SH-SY5Y (cell line): ENCODE data around the gene MOB2.

Source experiments
- GATA2 ChIP-seq: IDR thresholded peaks from 2 replicates; pipeline ENCODE4 v1.6.1; 2011; ENCODE audit warnings: mild to moderate bottlenecking, low read depth, low read length
- GATA3 ChIP-seq: IDR thresholded peaks from 2 replicates; pipeline ENCODE4 v1.6.1; 2011; ENCODE audit warnings: low read depth, mild to moderate bottlenecking, low read length, moderate library complexity

The MOB2 gene

GRCh38 chr11:1479006-1479677, 7.4 kb downstream of the MOB2 start:
- TF ChIP-seq GATA2 (no peak), GATA3 (no peak)

- no peak for TF ChIP-seq GATA3
- no peak for TF ChIP-seq GATA2
Measured at GRCh38 chr11:1478544-1478943, 8.0 kb downstream of the MOB2 start.

GRCh38 chr11:1478011-1478410, 8.6 kb downstream of the MOB2 start:
- TF ChIP-seq GATA3 (no peak), GATA2 (no peak)

- no peak for TF ChIP-seq GATA2
- no peak for TF ChIP-seq GATA3
Measured at GRCh38 chr11:1476940-1477736, 9.4 kb downstream of the MOB2 start.

DNA sequence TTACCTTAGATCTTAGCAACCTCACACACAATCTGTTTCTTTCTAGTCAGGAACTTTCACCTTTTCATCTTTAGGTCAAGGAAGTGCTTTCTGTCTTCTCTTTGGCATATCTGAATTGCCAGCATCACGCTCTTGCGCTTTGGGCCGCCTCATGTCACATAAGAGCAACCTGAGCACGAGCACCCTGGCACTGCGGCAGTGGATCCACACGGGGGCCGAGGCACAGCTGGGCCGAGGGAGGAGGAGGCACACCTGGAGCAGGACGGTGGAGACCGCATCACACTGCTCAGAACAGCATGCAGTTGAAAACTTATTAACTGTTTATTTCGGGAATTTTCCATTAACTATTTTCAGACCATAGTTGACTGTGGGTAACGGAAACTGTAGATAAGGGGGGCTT, 10.7 kb downstream of the MOB2 start:
- no peak for TF ChIP-seq GATA3
- TF ChIP-seq GATA2: no peak

GRCh38 chr11:1473786-1474185, 12.8 kb downstream of the MOB2 start:
- no peak for TF ChIP-seq GATA3
- TF ChIP-seq GATA2: no peak

- no peak for TF ChIP-seq GATA2
- TF ChIP-seq GATA3: no peak
Measured at GRCh38 chr11:1473011-1473628, 13.5 kb downstream of the MOB2 start.

- TF ChIP-seq GATA2: no peak
- no peak for TF ChIP-seq GATA3
Measured at GRCh38 chr11:1472180-1473005, 14.2 kb downstream of the MOB2 start.

DNA sequence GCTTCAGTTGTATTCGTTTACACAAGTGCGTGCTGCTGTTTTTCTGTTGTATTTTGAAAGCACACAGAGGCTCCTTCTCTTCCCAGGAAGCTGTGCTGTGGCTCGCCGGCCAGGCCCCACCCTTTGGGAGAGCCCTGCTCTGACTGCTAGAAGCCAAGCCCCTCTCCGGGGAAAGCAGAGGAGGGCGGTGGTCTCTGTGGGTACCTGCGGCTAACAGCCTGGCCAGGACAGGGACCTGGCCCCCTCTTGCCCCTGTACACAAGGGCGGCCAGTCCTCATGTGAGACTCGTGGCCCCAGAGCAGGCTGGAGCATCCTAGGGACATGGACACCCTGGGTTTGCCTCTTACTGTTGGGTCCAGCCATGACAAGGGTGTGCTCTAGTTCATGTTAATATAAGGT, 14.8 kb downstream of the MOB2 start:
- TF ChIP-seq GATA2 (no peak), GATA3 (no peak)

GRCh38 chr11:1470681-1471611, 15.6 kb downstream of the MOB2 start:
- TF ChIP-seq GATA2: no peak

- TF ChIP-seq GATA2 (no peak), GATA3 (no peak)
Measured at GRCh38 chr11:1469911-1470680, 16.5 kb downstream of the MOB2 start.

DNA sequence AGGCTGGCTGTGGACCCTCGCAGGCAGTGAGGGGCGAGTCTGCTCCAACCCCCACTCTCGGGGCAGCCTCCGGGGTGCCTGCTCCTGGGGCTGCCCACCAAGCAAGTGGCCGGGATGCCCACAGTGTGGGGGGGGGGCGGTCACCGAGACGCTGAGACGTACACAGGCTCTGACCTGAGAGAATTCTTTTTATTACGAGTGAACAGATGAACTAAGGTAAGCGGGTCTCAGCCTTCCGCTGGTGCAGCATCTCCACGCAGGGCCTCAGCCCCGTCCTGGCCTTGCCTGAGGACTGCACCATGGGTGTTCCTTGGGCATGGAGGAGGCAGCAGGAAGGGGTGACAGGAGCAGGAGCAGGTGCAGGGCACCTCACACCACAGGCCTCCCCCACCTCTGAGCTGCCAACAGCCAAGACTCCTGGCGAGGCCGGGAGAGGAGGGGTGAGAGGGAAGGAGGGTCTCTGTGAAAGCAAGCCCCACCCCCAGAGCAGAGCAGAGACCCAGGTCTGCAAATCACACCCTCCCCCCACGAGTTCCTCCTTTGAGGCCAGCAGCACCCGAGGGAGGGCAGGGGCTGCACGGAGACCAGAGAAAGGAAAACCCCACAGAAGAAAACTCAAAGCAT, 17.2 kb downstream of the MOB2 start:
- TF ChIP-seq GATA3: no peak
- no peak for TF ChIP-seq GATA2
